NCI-H2227 treated with DMSO at 0.1 percent for 48 hours (cell line): ENCODE results near the gene CDCA8.
"Not testable (repeated sequence)": the region's sequence is repeated elsewhere in the genome, so short reads cannot be mapped to it uniquely, and the experiment has no call there.

Experiments used
- DNase-seq: peaks from one replicate; lab custom pipeline; 2025; lab: John Stamatoyannopoulos, UW

CDCA8 gene

DNA sequence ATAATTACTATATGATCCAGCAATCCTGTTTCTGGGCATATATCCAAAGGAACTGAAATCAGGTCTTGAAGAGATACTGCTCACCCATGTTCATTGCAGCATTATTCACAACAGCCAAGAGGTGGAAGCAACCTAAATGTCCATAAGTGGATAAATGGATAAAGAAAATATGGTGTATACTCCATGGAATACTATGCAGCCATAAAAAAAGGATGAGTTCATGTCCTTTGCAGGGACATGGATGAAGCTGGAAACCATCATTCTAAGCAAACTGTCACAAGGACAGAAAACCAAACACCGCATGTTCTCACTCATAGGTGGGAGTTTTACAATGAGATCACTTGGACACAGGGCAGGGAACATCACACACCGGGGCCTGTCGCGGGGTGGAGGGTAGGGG, 46.3 kb downstream of the CDCA8 start:
- not testable (repeated sequence) for DNase-seq

DNA sequence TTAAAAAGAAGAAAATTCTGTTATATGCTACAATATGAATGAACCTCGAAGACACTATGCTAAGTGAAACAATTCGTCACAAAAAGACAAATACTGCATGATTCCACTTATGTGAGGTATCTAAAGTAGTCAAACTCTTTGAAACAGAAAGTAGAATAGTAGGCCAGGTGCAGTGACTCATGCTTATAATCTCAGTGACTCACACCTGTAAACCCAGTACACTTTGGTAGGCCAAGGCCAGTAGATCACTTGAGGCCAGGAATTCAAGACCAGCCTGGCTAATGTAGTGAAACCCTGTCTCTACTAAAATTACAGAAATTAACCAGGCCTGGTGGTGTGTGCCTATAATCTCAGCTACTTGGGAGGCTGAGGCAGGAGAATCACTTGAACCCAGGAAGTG, 46.9 kb downstream of the CDCA8 start:
- DNase-seq = no peak

DNA sequence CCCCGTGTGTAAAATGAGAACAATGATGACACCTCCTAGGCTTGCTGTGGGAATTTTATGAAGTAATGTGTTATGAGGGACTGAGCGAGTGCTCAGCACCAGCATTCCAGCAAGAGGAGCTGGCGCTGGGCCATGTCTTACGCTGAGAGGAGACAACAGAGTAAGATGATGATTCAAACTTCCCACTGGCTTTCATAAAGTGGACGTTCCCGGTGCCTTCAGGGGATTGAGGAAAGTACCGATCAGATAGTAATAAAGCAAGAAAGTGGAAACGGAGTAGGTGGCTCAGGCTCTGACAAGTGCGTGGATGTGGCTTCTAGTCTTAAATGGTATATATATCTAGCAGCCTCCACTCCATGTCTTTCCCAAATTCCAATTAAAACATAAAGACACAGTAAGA, 48.8 kb downstream of the CDCA8 start:
- peak; percentile 4 for DNase-seq

DNA sequence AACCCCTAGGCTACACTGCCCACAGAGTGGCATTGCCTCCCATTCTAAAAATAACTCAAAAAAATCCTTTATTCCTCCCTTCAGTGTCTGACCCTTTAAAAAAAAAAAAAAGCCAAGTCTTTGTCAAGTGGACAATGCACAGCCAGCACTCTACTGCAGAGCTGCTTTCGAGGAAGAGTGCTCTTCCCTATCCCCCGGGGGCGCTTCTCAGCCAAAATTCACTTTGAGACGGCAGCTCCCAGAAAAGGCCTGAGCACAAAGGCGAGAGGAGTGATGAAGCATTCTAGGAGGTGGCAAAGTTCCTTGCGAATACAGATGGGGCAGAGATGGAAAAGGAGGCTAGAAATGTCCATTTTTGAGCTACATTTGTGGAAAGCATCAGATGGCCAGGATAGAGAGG, 49.3 kb downstream of the CDCA8 start:
- DNase-seq = no peak

DNA sequence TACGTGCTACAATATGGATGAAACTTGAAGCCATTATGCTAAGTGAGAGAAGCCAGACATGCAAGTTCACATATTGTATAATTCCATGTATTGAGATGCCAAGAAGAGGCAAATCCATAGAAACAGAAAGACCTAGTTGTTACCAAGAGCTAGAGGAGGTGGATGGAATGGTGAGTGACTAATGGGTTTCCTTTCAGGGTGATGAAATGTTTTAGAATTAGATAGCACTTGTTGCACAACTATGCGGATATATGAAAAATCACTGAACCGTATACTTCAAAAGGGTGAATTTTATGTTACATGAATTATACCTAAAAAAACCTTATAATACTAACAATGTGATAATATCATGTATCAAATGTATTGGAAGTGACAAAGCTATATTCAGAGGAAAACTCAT, 54.5 kb downstream of the CDCA8 start:
- no peak for DNase-seq

DNA sequence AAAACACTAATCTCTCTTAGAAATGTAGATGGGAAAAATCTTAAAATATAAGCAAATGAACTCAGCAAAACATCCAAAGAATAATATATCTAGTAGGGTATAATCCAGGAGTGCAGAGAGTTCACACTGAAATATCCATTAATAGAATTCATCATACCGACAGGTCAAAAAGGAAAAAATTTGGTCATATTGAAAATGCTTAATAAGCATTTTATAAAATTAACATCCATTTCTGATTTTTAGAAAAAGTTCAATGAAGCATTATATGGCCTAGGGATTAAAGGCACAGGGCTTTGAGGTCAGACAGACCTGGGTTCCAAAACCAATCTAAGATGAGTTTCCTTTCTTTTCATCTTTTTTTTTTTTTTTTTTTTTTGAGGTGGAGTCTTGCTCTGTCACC, 56.2 kb downstream of the CDCA8 start:
- no peak for DNase-seq

DNA sequence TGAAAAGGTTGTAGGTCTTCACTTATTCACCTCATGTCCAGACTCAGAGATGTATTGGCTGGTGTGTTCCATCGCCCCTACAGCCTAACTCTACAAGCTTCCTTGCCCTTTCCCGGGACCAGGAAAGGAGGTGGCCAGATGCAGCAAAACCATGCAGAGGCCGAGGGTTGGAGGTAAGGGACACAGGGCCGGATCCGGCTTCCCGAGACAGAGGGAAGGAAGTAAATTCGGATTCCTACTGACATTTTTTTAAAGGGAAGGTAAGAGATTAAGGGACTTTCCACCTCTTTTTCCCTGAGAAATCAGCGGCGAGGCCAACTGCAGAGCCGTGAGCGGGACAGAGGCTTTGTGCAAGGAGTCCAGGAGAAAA, 59.9 kb downstream of the CDCA8 start:
- DNase-seq = peak; percentile 39

DNA sequence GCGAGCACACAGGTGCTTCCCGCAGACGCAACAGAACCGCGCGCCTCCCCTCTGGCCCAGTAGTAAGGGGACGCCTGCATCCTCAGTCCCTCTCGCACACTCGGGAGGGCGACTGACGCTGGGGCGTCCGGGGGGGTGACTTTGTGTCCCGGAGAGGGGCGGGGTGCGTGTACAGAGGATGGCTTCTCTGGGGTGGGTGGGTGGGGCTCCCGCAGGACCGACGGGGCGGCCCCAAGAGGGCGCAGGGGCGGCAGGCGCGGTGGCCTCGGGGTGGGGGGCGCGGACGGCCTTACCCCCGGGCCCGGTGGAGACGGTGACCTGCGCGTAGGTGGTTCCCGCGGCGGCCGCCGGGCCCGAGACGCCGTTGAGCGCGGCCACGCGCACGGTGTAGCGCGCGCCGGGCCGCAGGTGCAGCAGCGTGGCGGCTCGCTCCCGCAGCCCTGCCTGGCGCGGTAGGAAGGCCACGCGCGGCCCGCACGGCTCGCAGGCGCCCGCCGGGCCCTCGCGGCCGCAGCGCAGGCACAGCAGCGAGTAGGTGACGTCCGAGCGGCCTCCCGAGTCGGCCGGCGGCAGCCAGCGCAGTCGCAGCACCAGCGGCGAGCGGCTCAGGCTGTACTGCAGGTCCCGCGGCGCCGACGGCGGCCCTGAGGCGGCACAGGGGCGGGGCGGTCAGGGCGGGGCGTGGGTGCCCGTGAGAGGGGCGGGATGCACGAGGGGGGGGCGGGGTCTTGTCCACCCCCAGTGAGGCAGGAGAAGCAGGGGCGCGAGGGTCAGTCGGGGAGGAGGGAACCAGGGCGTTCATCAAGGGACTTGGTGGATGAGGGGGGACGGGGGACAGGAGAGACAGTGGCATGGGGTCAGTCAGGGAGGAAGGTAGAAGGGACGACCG, 60.5 kb downstream of the CDCA8 start:
- DNase-seq = peak; percentile 35

DNA sequence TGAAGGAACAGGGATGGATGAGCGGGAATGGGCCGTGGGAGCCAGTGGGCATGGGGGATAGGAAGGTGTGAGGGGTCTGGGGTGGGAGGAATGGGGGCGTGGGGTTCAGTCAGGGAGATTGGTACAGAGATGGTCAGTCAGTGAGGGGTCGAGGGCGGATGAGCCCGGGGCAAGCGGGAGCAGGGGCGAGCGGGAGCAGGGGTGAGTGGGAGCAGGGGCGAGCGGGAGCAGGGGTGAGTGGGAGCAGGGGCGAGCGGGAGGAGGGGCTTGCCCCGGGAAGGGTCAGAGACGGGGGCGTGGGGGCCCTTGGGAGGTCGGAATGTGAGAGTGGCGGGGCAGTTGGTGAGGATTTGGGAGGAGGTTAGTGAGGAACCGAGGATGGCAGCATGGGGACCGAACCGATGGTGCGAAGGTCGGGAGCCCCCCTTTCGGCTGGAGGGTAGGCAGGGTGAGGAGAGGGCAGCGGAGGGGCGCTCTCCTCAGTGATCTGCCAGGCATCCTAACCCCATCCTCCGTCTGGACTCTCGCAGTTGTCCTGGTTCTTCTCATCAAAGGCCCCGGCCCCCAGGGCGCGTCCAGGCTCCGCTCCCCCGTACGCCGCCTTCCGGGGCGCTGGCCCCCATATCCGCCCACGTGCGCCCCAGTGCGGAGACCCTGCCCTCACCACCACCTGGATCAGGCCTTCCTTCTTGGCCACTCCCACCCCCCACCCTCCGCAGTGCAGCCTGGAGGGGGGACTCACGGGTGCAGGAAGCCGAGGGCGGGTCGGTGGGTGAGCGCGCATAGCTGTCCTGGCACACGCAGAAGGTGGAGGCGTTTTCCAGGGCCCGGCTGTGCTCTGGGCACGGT, 61.4 kb downstream of the CDCA8 start:
- DNase-seq = no peak

DNA sequence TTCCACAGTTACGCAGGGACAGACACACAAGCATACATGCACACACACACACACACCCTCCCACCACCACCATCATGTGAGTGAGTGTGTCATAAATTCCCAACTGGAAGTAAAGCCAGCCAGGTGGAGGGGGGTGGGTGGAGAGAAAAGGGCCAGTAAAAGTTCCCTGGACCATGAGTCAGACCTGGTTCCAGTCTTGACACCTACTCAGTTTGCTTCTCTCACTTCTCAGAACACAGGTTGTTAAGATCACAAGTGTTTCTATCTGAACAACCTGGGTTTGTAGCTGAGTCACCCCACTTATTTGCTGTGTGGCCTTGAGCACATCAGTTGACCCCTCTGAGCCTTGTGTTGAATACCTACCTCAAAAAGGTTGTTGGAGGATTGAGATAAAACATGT, 63.0 kb downstream of the CDCA8 start:
- DNase-seq = no peak

DNA sequence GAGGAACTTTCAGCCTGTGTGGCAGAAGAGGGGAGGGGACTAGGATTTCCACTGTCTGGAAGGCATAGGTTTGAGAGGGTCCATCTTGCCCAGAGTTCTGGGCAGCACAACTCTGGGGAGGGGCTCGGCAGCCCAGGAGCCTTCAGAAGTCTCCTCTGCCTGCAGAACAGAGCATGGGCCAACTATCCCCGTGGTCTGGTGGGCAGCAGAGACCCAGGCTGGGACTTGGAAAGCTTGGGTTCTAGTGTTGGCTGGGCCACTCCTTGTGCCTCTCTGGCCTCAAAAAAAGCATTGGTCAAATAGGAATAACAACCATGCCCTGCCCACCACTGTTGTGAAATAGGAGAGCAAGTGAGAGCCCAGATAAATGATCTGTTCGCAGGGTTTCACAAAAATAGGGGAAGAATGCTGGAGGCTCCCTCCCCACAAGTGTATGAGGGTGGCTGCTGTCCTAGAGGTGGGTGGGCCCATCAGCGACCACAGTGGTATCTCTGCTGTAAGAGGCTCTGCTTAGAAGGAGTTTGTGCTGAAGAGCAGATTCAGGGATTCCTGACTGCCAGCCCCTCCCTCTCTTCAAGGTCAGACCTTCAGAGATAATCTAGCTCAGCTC, 63.7 kb downstream of the CDCA8 start:
- DNase-seq = no peak
